Body of pancreas (tissue), 4 donors: Measurements from ENCODE around the gene GP1BA. TPM values are rescaled to one million over a fixed set of nuclear protein-coding genes. Genes with fewer than 3 reads are reported as not detected.

Source experiments
- ATAC-seq: fragments of 150-250 bp; one replicate; pipeline ENCODE4 v1.9.1; 2016
- DNase-seq, 4 donors: peaks; one replicate each; pipeline ENCODE4 v3.0.0-alpha.2; 2019
- H3K27ac ChIP-seq, 4 donors: fragments of 200-600 bp; sonication (generic); 1 replicate in 3 of 4; 2 replicates in 1 of 4; pipeline versions ENCODE4 v1.5.1 to v1.6.1; 2016 to 2019; ENCODE audit warnings: mild to moderate bottlenecking in 1 of 4, mixed read lengths in 1 of 4, moderate library complexity in 1 of 4
- H3K27me3 ChIP-seq, 2 donors: fragments of 200-600 bp; sonication (generic); one replicate each; pipeline ENCODE4 v1.6.0; 2016; ENCODE audit warnings: mild to moderate bottlenecking in 1 of 2
- H3K36me3 ChIP-seq, 2 donors: fragments of 200-600 bp; sonication (generic); replicated peaks in 1 of 2; 2 replicates each; pipeline ENCODE4 v1.5.1; 2016; ENCODE audit warnings: low read depth in 2 of 2; ENCODE audit not compliant: insufficient read depth in 1 of 2
- H3K4me1 ChIP-seq: fragments of 200-600 bp; sonication (generic); one replicate; pipeline ENCODE4 v1.6.0; 2016
- H3K4me3 ChIP-seq, 2 donors: fragments of 200-600 bp; sonication (generic); 1 replicate in 1 of 2; 2 replicates in 1 of 2; pipeline ENCODE4 v1.5.1; 2016 to 2019
- H3K9me3 ChIP-seq, 3 donors: fragments of 200-600 bp; sonication (generic); 1 replicate in 2 of 3; 2 replicates in 1 of 3; pipeline ENCODE4 v1.5.1; 2016
- CTCF ChIP-seq, 7 experiments: fragments of 450-650 bp in 4 of 7; fragments of 200-600 bp in 3 of 7; sonication (generic) in 3 of 7; IDR thresholded peaks; one replicate each; pipeline ENCODE4 v1.5.1; 2016 to 2019; ENCODE audit warnings: antibody characterized with exemption in 7 of 7
- POLR2A ChIP-seq, 3 donors: fragments of 450-650 bp; IDR thresholded peaks; one replicate each; pipeline ENCODE4 v1.6.1; 2016; ENCODE audit warnings: antibody characterized with exemption in 3 of 3, mild to moderate bottlenecking in 2 of 3
- WGBS, 2 donors: methylation state at CpG; one replicate each; pipeline ENCODE4 v1.1.5; 2017; 5-methylcytosine and 5-hydroxymethylcytosine counted together
- intact Hi-C: fragments of 100-400 bp; cut with DNase I; formaldehyde crosslinking; loops from one replicate; pipeline ENCODE4 v1.15.1; 2023
- total RNA-seq, 2 donors: library from RNA; depleted of rRNA; stranded (reverse); fragments of >200 nt; gene quantifications; one replicate each; pipeline ENCODE4 v1.1.0, GENCODE V29; 2016

The GP1BA gene
- total RNA-seq, 2 donors from 2014 or later = not detected

GRCh38 chr17:4970273-4970672 is 38.2 kb downstream of the GP1BA start:
- intact Hi-C loops = no loop called here
- TF ChIP-seq POLR2A (IDR thresholded peaks at IDR 0.05) (no peak), CTCF (IDR thresholded peaks at IDR 0.05) (no peak)
- peaks cover 24% of the 10 kb centered on the region for H3K4me1 ChIP-seq
- no peak overlapping the region for H3K4me3 ChIP-seq
- DNase-seq (no peak), ATAC-seq (no peak)
- 93 to 98% methylated on average over 8 of the region's 8 CpGs for WGBS, 2 donors
- H3K27me3 ChIP-seq = no peaks in the 10 kb centered on the region
- peaks cover 0 to 4% of the 10 kb centered on the region in 2 donors for H3K36me3 ChIP-seq
- H3K9me3 ChIP-seq = no peaks in the 10 kb centered on the region
- H3K27ac ChIP-seq = peak overlapping the region in 1 of 4 donors; percentile 29

GRCh38 chr17:4971826-4972225 is 39.7 kb downstream of the GP1BA start:
- Histone ChIP-seq H3K9me3 (no peaks in the 10 kb centered on the region), H3K27me3 (no peaks in the 10 kb centered on the region), H3K36me3 (peaks cover 0 to 4% of the 10 kb centered on the region in 2 donors), H3K27ac (no peak overlapping the region), H3K4me3 (no peak overlapping the region), H3K4me1 (peaks cover 24% of the 10 kb centered on the region)
- TF ChIP-seq POLR2A (IDR thresholded peaks at IDR 0.05) (no peak), CTCF (IDR thresholded peaks at IDR 0.05) (no peak)
- no peak for ATAC-seq
- WGBS, 2 donors = 83% methylated on average over 6 of the region's 6 CpGs
- no peak for DNase-seq
- intact Hi-C loops = no loop called here

- H3K36me3 ChIP-seq = peaks cover 0 to 4% of the 10 kb centered on the region in 2 donors
- TF ChIP-seq CTCF (IDR thresholded peaks at IDR 0.05) = no peak
- no peak for ATAC-seq
- peaks cover 24% of the 10 kb centered on the region for H3K4me1 ChIP-seq
- H3K27me3 ChIP-seq = no peaks in the 10 kb centered on the region
- H3K9me3 ChIP-seq = no peaks in the 10 kb centered on the region
- 87 to 92% methylated on average over 12 of the region's 12 CpGs for WGBS, 2 donors
- no peak for DNase-seq
- intact Hi-C loops = no loop called here
- H3K27ac ChIP-seq = no peak overlapping the region
- no peak overlapping the region for H3K4me3 ChIP-seq
Observed at GRCh38 chr17:4972322-4972721, 40.2 kb downstream of the GP1BA start.

- H3K36me3 ChIP-seq = peaks cover 0 to 4% of the 10 kb centered on the region in 2 donors
- TF ChIP-seq CTCF (IDR thresholded peaks at IDR 0.05) = no peak
- TF ChIP-seq POLR2A (IDR thresholded peaks at IDR 0.05) = no peak
- no peaks in the 10 kb centered on the region for H3K27me3 ChIP-seq
- intact Hi-C loops = no loop called here
- no peak overlapping the region for H3K27ac ChIP-seq
- ATAC-seq = no peak
- WGBS, 2 donors = 83 to 88% methylated on average over 12 of the region's 12 CpGs
- peaks cover 24% of the 10 kb centered on the region for H3K4me1 ChIP-seq
- no peak overlapping the region for H3K4me3 ChIP-seq
- no peaks in the 10 kb centered on the region for H3K9me3 ChIP-seq
- DNase-seq = no peak
Observed at GRCh38 chr17:4972752-4973151, 40.7 kb downstream of the GP1BA start.

- Histone ChIP-seq H3K27me3 (no peaks in the 10 kb centered on the region), H3K27ac (no peak overlapping the region), H3K9me3 (no peaks in the 10 kb centered on the region), H3K36me3 (peaks cover 0 to 6% of the 10 kb centered on the region in 2 donors), H3K4me1 (peaks cover 18% of the 10 kb centered on the region), H3K4me3 (no peak overlapping the region)
- intact Hi-C loops = no loop called here
- TF ChIP-seq POLR2A (IDR thresholded peaks at IDR 0.05) = no peak
- TF ChIP-seq CTCF (IDR thresholded peaks at IDR 0.05) = no peak
- WGBS, 2 donors = 84 to 89% methylated on average over 10 of the region's 10 CpGs
- no peak for DNase-seq
- ATAC-seq = no peak
Observed at GRCh38 chr17:4973256-4974114, 41.4 kb downstream of the GP1BA start.
